H9 (cell line): Measurements from ENCODE around the gene DPEP3. TPM values are rescaled to one million over a fixed set of nuclear protein-coding genes. Genes with fewer than 3 reads are reported as not detected.

ENCODE experiments used
- DNase-seq: peaks from one replicate; pipeline ENCODE4 v3.0.0-alpha.2; 2017
- H2AFZ ChIP-seq: one replicate; pipeline ENCODE4 v1.6.1; 2013; ENCODE audit warnings: mild to moderate bottlenecking, low read length, control low read depth, moderate library complexity
- H2AK5ac ChIP-seq: 2 replicates; pipeline ENCODE4 v1.6.1; 2013; ENCODE audit warnings: low read length, control low read depth, mixed read lengths; ENCODE audit not compliant: insufficient read length
- H2BK120ac ChIP-seq: one replicate; pipeline ENCODE4 v1.6.1; 2013; ENCODE audit warnings: low read depth, mild to moderate bottlenecking, low read length, control low read depth, inconsistent platforms; ENCODE audit not compliant: poor library complexity, severe bottlenecking
- H2BK12ac ChIP-seq: 2 replicates; pipeline ENCODE4 v1.6.1; 2013; ENCODE audit warnings: low read length, control low read depth, mixed read lengths, low read depth; ENCODE audit not compliant: insufficient read length
- H2BK15ac ChIP-seq: 2 replicates; pipeline ENCODE4 v1.6.1; 2013; ENCODE audit warnings: low read depth, low read length, control low read depth
- H2BK20ac ChIP-seq: one replicate; pipeline ENCODE4 v1.6.1; 2013; ENCODE audit warnings: low read depth, mild to moderate bottlenecking, low read length, control low read depth, inconsistent platforms; ENCODE audit not compliant: poor library complexity, severe bottlenecking
- H2BK5ac ChIP-seq: 2 replicates; pipeline ENCODE4 v1.6.1; 2013; ENCODE audit warnings: low read length, control low read depth, mixed read lengths; ENCODE audit not compliant: insufficient read length
- H3K14ac ChIP-seq: 2 replicates; pipeline ENCODE4 v1.6.1; 2013; ENCODE audit warnings: low read length, control low read depth; ENCODE audit not compliant: insufficient read depth
- H3K18ac ChIP-seq: 2 replicates; pipeline ENCODE4 v1.6.1; 2013; ENCODE audit warnings: low read depth, mild to moderate bottlenecking, mixed read lengths, low read length, control low read depth; ENCODE audit not compliant: insufficient read length
- H3K23ac ChIP-seq: 2 replicates; pipeline ENCODE4 v1.6.1; 2013; ENCODE audit warnings: low read length, control low read depth, mixed read lengths, low read depth; ENCODE audit not compliant: insufficient read length
- H3K23me2 ChIP-seq: 2 replicates; pipeline ENCODE4 v1.6.1; 2013; ENCODE audit warnings: low read depth, mild to moderate bottlenecking, mixed read lengths, low read length, control low read depth; ENCODE audit not compliant: insufficient read length, poor library complexity, severe bottlenecking
- H3K27ac ChIP-seq: 2 replicates; pipeline ENCODE4 v1.5.1; 2013; ENCODE audit warnings: low read length, control low read depth, mixed read lengths, low read depth; ENCODE audit not compliant: insufficient read length
- H3K27me3 ChIP-seq: 2 replicates; pipeline ENCODE4 v1.6.1; 2013; ENCODE audit warnings: low read length, control low read depth, inconsistent platforms; ENCODE audit not compliant: insufficient read depth
- H3K4ac ChIP-seq: 2 replicates; pipeline ENCODE4 v1.6.1; 2013; ENCODE audit warnings: low read depth, mild to moderate bottlenecking, control low read depth, inconsistent platforms, low read length, moderate library complexity
- H3K4me1 ChIP-seq: 2 replicates; pipeline ENCODE4 v1.6.1; 2013; ENCODE audit warnings: low read length, control low read depth, inconsistent platforms; ENCODE audit not compliant: insufficient read depth
- H3K4me2 ChIP-seq: 2 replicates; pipeline ENCODE4 v1.6.1; 2013; ENCODE audit warnings: low read length, control low read depth, mixed read lengths; ENCODE audit not compliant: insufficient read length, insufficient read depth
- H3K56ac ChIP-seq: 2 replicates; pipeline ENCODE4 v1.6.1; 2013; ENCODE audit warnings: low read depth, mild to moderate bottlenecking, mixed read lengths, low read length, control low read depth; ENCODE audit not compliant: insufficient read length
- H3K79me1 ChIP-seq: 2 replicates; pipeline ENCODE4 v1.6.1; 2013; ENCODE audit warnings: low read depth, mild to moderate bottlenecking, moderate library complexity, low read length, control low read depth, inconsistent platforms; ENCODE audit not compliant: insufficient read depth, poor library complexity, severe bottlenecking
- H3K79me2 ChIP-seq: 2 replicates; pipeline ENCODE4 v1.6.1; 2013; ENCODE audit warnings: low read length, control low read depth, inconsistent platforms; ENCODE audit not compliant: insufficient read depth
- H3K9ac ChIP-seq: 2 replicates; pipeline ENCODE4 v1.6.1; 2013; ENCODE audit warnings: low read length, control low read depth, mixed read lengths; ENCODE audit not compliant: insufficient read length; ENCODE audit errors: extremely low read depth
- H3K9me3 ChIP-seq: one replicate; pipeline ENCODE4 v1.6.1; 2013; ENCODE audit warnings: low read depth, low read length, inconsistent platforms; ENCODE audit not compliant: control insufficient read depth
- H3T11ph ChIP-seq: one replicate; pipeline ENCODE4 v1.6.1; 2013; ENCODE audit warnings: mild to moderate bottlenecking, low read length, control low read depth, inconsistent platforms
- H4K20me1 ChIP-seq: one replicate; pipeline ENCODE4 v1.6.1; 2013; ENCODE audit not compliant: control insufficient read depth, insufficient read length, insufficient read depth
- H4K5ac ChIP-seq: 2 replicates; pipeline ENCODE4 v1.6.1; 2013; ENCODE audit warnings: low read depth, mild to moderate bottlenecking, mixed read lengths, low read length, control low read depth; ENCODE audit not compliant: insufficient read length
- H4K8ac ChIP-seq: replicated peaks from 2 replicates; pipeline ENCODE4 v1.6.1; 2013; ENCODE audit warnings: low read length, control low read depth, mixed read lengths, low read depth; ENCODE audit not compliant: insufficient read length
- H4K91ac ChIP-seq: 2 replicates; pipeline ENCODE4 v1.6.1; 2013; ENCODE audit warnings: low read depth, mild to moderate bottlenecking, moderate library complexity, mixed read lengths, low read length, control low read depth; ENCODE audit not compliant: insufficient read length
- H3K27ac Mint-ChIP-seq, 3 experiments: 2 replicates in 2 of 3; 3 replicates in 1 of 3; pipeline ENCODE4 v1.8.0; 2020 to 2021; ENCODE audit warnings: mixed read lengths in 3 of 3, mild to moderate bottlenecking in 1 of 3, moderate library complexity in 1 of 3
- H3K27me3 Mint-ChIP-seq: 2 replicates; pipeline ENCODE4 v1.8.0; 2021; ENCODE audit warnings: low read depth, mild to moderate bottlenecking, moderate library complexity, mixed read lengths
- H3K36me3 Mint-ChIP-seq, 3 experiments: 2 replicates in 2 of 3; 3 replicates in 1 of 3; pipeline ENCODE4 v1.8.0; 2020 to 2021; ENCODE audit warnings: low read depth in 3 of 3, mixed read lengths in 3 of 3; ENCODE audit not compliant: insufficient read depth in 1 of 3
- H3K4me1 Mint-ChIP-seq, 2 experiments: 2 replicates each; pipeline ENCODE4 v1.8.0; 2020; ENCODE audit warnings: mixed read lengths in 2 of 2
- H3K4me3 Mint-ChIP-seq, 2 experiments: 2 replicates in 1 of 2; 3 replicates in 1 of 2; pipeline ENCODE4 v1.8.0; 2020 to 2021; ENCODE audit warnings: mild to moderate bottlenecking in 2 of 2, mixed read lengths in 2 of 2, moderate library complexity in 1 of 2
- H3K9me3 Mint-ChIP-seq, 2 experiments: 2 replicates in 1 of 2; 3 replicates in 1 of 2; pipeline ENCODE4 v1.8.0; 2020; ENCODE audit warnings: mild to moderate bottlenecking in 2 of 2, mixed read lengths in 2 of 2, moderate library complexity in 1 of 2
- WGBS: extraction: QIAGEN DNeasy Blood & Tissue Kit; methylation state at CpG from one replicate; pipeline ENCODE4 v1.1.7; 2013; ENCODE audit warnings: missing lambda C conversion rate, low lambda C conversion rate, mixed read lengths; ENCODE audit not compliant: insufficient read length; ENCODE audit errors: extremely low coverage; 5-methylcytosine and 5-hydroxymethylcytosine counted together
- total RNA-seq: library from RNA; stranded (reverse); gene quantifications from 2 replicates; pipeline ENCODE4 v1.2.1, GENCODE V29; 2021
- TF ChIP-seq, protein P1 (sequence below): fragments of 200-600 bp; sonication (generic); conservative IDR thresholded peaks from 3 replicates; pipeline ENCODE4 v1.8.0; 2021; ENCODE audit warnings: antibody characterized with exemption, mild to moderate bottlenecking

Gene DPEP3
- total RNA-seq, 1 experiment from 2014 or later: 0.68 TPM

DNA sequence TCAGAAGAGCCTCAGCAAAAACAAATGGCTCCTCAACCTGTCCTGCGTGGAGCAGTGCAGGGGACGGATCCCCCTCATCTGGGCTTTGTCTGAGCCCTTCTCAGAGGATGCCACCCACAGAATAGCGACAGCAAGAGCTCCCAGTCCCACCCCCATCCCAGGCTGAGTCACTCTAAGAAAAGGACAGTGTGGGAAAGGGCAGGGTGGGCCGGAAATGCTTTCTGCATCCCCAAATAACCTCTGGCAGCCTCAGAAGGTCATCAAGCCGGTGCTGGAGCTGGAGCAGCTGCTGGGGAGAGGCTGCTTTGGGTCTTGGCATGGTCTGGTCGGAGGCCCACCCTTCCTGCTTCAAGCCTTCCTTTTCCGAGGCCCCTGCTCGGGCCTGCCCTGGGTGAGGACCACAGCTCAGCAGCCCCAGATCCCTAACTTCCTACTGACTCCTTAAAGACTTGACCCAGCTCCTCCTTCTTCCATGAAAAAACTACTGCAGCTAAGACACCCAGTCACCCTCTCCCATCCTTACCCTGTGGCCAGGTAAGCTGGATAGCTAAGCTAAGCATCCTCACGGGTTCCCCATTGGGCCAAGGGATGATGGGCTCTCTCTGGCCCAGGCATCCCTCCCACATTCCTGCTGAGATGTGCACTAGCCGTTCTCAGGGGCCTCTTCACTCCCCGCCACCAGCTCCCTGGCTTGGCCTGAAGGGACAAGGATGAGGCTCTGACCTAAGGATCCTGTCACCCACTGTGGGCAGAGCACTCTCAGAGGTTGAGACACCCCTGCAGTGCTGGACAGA lies 20.6 kb downstream of the DPEP3 start:
- H3K56ac ChIP-seq: no peak overlapping the region
- no peak overlapping the region for H3K4me3 Mint-ChIP-seq
- H2BK12ac ChIP-seq: no peak overlapping the region
- no peaks in the 10 kb centered on the region; the same call in 1 of the 2 replicates for H3K79me2 ChIP-seq
- H3K27ac Mint-ChIP-seq: peak overlapping the region in 1 of 3 experiments; percentile 21; a peak in 2 of 7 replicates
- H4K8ac ChIP-seq: no peak overlapping the region
- no peak for DNase-seq
- no peak overlapping the region for H3K18ac ChIP-seq
- H4K20me1 ChIP-seq: peaks cover 3% of the 10 kb centered on the region
- H2BK5ac ChIP-seq: no peak overlapping the region
- no peaks in the 10 kb centered on the region for H3K9me3 Mint-ChIP-seq
- no peak overlapping the region for H3K9ac ChIP-seq
- H2BK120ac ChIP-seq: no peak overlapping the region
- H3K79me1 ChIP-seq: peaks cover 4% of the 10 kb centered on the region
- no peaks in the 10 kb centered on the region for H3K27me3 Mint-ChIP-seq
- H2AK5ac ChIP-seq: no peak overlapping the region
- H3K4ac ChIP-seq: no peak overlapping the region
- H3K14ac ChIP-seq: no peak overlapping the region
- no peaks in the 10 kb centered on the region for H3K23me2 ChIP-seq
- H4K5ac ChIP-seq: no peak overlapping the region
- H3K36me3 Mint-ChIP-seq: peaks cover 14 to 73% (median 38%) of the 10 kb centered on the region in 3 experiments
- no peak overlapping the region for H2BK20ac ChIP-seq
- H3K27ac ChIP-seq: no peak overlapping the region
- H3K27me3 ChIP-seq: no peaks in the 10 kb centered on the region
- H3K4me1 ChIP-seq: no peaks in the 10 kb centered on the region
- TF ChIP-seq, protein P1, sequence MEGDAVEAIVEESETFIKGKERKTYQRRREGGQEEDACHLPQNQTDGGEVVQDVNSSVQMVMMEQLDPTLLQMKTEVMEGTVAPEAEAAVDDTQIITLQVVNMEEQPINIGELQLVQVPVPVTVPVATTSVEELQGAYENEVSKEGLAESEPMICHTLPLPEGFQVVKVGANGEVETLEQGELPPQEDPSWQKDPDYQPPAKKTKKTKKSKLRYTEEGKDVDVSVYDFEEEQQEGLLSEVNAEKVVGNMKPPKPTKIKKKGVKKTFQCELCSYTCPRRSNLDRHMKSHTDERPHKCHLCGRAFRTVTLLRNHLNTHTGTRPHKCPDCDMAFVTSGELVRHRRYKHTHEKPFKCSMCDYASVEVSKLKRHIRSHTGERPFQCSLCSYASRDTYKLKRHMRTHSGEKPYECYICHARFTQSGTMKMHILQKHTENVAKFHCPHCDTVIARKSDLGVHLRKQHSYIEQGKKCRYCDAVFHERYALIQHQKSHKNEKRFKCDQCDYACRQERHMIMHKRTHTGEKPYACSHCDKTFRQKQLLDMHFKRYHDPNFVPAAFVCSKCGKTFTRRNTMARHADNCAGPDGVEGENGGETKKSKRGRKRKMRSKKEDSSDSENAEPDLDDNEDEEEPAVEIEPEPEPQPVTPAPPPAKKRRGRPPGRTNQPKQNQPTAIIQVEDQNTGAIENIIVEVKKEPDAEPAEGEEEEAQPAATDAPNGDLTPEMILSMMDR: no peak
- WGBS: no CpG with 5 or more reads among the region's 11 CpGs
- H2AFZ ChIP-seq: no peak overlapping the region
- no peaks in the 10 kb centered on the region for H3K9me3 ChIP-seq
- no peak overlapping the region for H2BK15ac ChIP-seq
- no peak overlapping the region for H3K23ac ChIP-seq
- no peak overlapping the region for H3K4me2 ChIP-seq
- H3T11ph ChIP-seq: no peak overlapping the region
- H4K91ac ChIP-seq: no peak overlapping the region
- H3K4me1 Mint-ChIP-seq: peaks cover 4 to 6% of the 10 kb centered on the region in 2 experiments
